Measurements from ENCODE around the gene RAB6C.
"Not testable (repeated sequence)": the region's sequence is repeated elsewhere in the genome, so short reads cannot be mapped to it uniquely, and the experiment has no call there.

The RAB6C gene

DNA sequence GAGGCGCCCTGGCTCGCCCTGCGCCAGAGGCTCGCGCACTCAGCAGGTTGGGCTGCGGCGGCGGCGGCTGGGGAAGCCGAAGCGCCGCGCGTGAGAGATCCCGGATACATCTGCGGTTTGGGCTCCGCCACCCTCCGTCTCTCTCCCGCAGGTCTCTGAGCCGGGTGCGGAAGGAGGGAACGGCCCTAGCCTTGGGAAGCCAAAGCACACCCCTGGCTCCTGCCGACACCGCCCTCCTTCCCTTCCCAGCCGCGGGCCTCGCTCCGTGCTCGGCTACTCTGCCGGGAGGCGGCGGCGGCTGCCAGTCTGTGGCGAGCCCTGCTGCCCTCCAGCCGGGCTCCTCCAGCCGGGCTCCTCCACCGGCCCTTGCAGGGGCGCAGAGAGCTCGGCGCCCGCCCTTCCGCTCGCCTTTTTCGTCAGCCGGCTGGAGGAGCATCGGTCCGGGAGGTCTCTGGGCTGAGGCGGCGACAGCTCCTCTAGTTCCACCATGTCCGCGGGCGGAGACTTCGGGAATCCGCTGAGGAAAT, at the start of gene RAB6C:
Gene RAB6C (plus strand): TSS at position 38 of the 527 bp plus-strand sequence. CDS start 450 bp downstream, at position 488.
- not testable (repeated sequence) for DNase-seq (ENCODE audit: low spot score)

DNA sequence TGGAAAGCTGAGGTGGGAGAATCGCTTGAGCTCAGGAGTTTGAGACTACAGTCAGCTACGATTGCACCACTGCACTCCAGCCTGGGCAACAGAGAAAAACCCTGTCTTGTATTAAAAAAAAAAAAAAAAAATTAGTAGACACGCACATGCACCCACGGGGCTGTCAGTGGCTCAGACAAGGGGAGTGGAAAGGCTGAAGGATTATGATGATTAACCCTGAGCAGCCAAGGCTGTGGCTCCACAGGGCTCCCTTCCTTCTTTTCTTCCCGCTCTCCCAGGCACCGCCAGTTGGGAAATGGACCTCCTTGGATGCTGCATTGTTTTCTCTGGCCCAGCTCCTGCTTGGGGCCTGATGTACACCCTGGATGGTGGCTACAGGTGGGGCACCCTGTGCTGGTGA, 49.0 kb upstream of the RAB6C start:
- DNase-seq (ENCODE audit: low spot score), result no peak

- not testable (repeated sequence) for DNase-seq (ENCODE audit: low spot score)
Measured at GRCh38 chr2:129933387-129933786, 46.1 kb upstream of the RAB6C start.

GRCh38 chr2:129934044-129934822, 45.2 kb upstream of the RAB6C start:
- no peak for DNase-seq (ENCODE audit: low spot score)

DNA sequence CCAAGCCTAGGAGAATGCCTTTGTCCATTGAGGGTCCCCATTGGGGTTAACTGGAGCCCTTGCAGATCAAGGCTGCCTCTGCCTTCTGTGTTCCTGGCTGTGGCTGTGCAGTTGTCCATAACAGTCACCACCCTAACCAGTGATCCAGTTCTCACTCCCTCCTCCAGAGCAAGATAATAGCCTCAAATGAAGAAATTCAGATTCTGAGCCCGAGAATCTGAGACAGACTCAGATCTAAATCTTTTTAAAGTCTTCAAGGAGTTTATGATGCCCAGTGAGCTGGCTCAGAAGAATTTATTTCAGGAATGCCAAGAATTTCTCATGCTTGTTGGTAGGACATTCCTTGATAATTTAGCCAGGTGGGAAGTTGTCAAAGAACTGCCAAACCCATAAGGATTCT, 44.3 kb upstream of the RAB6C start:
- DNase-seq (ENCODE audit: low spot score), result no peak

DNA sequence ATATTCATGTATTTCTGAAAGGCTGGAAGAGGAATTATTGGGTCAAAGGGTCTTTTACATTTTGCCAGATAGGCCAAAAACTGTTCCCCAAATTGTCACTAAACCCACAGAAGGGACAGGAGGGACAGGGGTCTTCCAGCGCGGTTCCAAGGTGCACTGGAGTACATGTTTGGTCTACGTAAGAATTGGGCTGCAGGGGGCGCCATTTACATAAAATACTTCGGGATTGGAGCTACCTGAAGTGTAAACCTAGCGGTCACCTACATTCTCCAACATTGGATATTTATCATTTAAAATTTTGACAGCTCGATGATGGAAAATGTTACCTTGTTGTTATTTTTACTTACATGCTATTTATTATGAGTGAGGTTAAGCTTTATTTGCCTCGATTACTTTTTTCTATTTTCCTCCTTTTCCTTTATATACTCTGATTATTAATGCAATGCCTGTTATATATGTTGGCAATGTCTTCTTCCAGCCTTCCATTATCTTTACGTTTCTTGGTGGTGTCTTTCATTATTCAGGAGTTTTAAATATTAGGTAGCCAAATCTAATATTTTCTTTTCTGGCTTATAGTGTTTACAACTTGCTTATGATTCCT, 43.0 kb upstream of the RAB6C start:
- DNase-seq (ENCODE audit: low spot score), result no peak

DNA sequence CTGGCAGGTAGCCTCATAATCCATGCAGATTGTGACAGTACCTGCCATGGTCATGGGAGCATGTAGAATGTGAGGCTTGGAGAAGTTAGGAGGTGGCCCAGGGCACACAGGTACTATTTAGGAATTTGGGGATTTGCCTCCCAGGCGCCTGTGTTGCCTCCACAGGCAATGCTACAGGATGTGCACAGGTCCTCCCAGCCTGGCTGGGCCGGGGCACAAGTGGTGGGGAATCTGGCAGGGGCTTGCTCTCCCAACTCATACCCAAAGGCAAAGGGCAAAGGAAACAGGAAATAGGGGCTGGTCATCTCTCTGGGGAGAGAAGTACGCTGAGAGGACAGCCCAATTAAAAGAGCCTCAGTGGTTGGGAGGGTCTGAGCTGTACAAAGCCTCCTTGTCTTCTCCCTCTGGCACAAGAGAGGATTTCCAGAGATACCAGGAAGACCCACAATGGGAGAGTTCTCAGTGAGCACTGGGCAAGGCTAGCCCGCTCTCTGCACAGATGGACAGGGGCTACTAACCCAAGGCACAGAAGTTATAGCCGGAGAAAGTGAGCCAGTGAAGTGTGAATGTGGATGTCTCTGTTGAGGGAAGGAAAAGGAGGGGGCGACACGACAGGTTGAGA, 40.5 kb upstream of the RAB6C start:
- not testable (repeated sequence) for DNase-seq (ENCODE audit: low spot score)

GRCh38 chr2:129943456-129943855, 36.0 kb upstream of the RAB6C start:
- DNase-seq (ENCODE audit: low spot score), result not testable (repeated sequence)

DNA sequence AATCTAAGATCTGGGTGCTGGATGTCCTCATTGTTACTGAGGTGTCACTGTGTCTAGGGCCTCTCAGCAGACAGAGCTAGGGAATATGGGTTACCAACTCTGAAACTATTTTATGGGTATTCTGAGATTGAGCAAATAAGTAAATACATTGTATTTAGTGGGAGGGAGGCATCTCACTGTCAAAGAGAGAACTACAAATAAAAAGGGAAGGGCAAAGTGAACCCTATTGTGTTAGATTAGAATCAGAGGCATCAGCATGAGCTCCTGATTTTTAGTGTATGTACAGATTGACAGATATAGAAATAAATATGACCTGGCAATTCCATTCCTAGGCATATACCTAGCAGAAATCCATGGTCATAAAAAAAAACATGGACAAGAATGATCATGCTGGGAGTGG, 33.9 kb upstream of the RAB6C start:
- DNase-seq (ENCODE audit: low spot score), result no peak

DNA sequence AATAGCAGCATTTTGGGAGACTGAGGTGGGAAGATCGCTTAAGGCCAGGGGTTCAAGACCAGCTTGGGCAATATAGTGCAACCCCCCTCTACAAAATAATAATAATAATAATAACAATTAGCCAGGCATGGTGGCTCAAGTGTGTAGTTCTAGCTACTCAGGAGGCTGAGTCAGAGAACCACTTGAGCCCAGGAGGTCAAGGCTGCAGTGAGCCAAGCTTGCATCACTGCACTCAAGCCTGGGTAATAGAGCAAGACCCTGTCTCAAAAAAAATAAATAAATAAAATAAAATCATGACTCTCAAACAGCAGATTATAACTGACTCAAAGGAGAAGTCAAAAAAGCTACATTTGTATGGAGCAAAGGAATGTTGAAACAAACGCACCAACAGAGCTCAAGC, 31.8 kb upstream of the RAB6C start:
- not testable (repeated sequence) for DNase-seq (ENCODE audit: low spot score)

DNA sequence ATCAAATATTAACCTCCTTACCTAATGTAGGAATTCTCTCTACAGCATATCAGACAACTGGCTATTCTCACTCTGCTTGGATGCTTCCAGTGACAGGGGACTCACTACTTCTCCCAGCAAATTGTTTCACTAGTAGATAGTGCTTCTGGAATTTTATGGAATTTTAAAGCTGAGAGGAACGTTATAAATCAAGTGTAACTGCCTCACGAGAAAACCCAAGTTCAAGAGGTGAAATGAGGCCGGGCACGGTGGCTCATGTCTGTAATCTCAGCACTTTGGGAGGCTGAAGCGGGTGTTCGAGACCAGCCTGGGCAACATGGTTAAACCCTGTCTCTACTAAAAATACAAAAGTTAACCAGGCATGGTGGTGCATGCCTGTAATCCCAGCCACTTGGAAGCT, 23.3 kb upstream of the RAB6C start:
- not testable (repeated sequence) for DNase-seq (ENCODE audit: low spot score)

DNA sequence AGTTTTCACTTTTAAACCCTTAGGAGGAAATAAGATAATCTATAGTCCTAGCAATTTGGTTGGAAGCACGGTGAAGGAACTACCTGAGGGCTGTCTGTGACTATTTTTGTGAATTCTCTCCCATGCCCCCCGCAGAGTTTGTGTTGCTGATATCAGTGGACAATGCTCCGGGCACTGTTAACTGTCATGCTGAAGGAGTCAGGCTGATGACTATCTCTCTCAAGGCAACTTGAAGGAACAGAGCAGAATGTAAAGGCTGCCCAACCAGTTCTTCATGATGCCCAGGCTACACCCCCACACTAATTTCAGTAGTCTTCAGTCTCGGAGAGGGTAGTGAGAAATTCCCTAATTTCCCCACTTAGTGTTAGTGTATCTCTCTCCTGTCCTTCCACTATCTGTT, 21.6 kb upstream of the RAB6C start:
- no peak for DNase-seq (ENCODE audit: low spot score)

GRCh38 chr2:129958736-129959135, 20.7 kb upstream of the RAB6C start:
- not testable (repeated sequence) for DNase-seq (ENCODE audit: low spot score)

- not testable (repeated sequence) for DNase-seq (ENCODE audit: low spot score)
Measured at GRCh38 chr2:129968605-129969004, 10.9 kb upstream of the RAB6C start.

GRCh38 chr2:129975016-129975774, 4.3 kb upstream of the RAB6C start:
- no peak for DNase-seq (ENCODE audit: low spot score)

GRCh38 chr2:129976969-129977368, 2.5 kb upstream of the RAB6C start:
- not testable (repeated sequence) for DNase-seq (ENCODE audit: low spot score)

DNA sequence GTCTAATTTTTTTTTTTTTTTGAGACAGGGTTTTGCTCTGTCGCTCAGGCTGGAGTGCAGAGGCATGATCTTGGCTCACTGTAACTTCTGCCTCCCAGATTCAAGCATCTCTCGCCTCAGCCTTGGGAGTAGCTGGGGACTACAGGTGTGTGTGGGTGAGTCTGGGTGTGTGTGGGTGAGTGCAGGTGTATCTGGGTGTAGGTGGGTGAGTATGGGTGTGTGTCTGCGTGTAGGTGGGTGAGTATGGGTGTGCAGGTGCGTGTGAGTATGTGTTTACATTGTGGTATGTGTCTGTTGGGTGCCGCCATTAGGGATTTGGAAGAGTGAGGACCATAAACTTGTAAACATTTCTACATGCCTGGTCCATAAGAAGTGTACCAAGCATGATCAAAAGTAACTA, 1.5 kb upstream of the RAB6C start:
- DNase-seq (ENCODE audit: low spot score), result no peak

- not testable (repeated sequence) for DNase-seq (ENCODE audit: low spot score)
Measured at GRCh38 chr2:129980246-129980645, 780 bp downstream of the RAB6C start.

DNA sequence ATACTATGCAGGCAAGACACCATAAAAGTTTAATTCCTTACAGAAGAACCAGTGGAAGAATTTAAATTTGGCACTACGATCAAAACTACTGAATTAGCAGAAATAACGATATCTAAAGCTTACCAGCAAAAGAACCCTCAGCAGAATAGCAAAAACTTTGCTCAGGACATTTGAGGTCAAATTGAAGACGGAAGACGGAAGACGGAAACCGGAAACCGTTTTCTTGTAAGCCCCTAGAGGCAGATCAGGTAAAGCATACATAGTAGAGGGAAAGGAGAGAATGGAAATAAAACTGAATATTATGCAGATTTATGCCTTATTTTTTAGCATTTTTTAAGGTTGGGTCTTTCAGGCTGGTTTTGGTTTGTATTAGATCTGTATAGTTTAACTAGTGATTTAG, 2.2 kb downstream of the RAB6C start:
- not testable (repeated sequence) for DNase-seq (ENCODE audit: low spot score)

DNA sequence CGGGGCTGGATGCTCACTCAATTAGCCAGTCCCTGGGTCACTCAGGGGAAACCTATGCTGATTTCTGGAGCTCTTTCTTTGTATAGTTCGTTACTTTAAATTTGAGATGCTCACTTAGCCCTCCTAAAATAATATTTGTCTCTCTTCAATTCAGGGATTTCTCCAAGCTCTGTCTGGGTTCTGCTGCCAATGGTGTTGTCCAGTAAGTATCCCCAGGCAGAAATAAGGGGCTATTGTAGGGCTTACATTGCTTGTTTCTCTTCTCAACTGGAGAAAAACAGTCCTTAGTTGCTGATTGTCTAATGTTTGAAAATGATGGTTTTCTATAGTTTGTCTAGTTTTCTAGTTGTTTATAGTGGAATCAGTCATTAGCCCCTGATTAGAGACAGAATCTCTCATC, 5.0 kb downstream of the RAB6C start:
- DNase-seq (ENCODE audit: low spot score), result no peak

- not testable (repeated sequence) for DNase-seq (ENCODE audit: low spot score)
Measured at GRCh38 chr2:129992415-129993006, 13.0 kb downstream of the RAB6C start.

DNA sequence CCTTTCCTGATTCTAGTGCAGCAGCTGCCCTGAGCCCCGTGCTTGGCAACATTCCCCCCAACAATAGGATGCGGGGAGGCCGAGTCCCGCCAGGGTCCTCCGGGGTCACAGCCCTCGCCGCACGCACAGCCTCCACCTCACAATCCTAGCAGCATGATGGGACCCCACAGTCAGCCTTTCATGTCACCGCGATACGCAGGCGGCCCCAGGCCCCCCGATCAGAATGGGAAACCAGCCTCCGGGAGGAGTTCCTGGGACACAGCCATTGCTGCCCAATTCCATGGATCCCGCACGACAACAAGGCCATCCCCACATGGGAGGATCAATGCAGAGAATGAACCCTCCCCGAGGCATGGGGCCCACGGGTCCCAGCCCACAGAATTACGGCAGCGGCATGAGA, 13.7 kb downstream of the RAB6C start:
- DNase-seq (ENCODE audit: low spot score), result not testable (repeated sequence)
